ENCODE data around the gene TTC21B.

The TTC21B gene

DNA sequence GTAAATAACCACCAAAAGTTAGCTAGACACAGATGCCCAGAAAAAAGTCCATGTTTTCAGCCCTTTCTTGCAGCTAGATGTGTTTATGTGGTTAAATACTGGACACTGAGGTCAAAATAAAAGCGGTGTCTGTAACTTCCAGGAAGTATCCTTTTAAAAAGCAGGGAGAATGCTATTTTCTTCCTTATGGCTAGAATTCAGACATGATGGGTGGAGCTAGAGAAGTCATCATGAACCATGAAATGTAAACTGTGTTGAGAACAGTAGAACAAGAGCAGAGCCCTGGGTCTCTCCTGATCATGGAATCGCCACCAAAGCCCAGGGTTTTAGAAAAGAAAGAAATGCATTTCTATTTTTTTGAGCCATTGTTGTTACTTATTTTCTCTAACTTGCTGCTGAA is 118.2 kb downstream of the TTC21B start:
- no peak overlapping the region for H3K27ac ChIP-seq (ENCODE audit: insufficient read depth in 1 of 2, low read depth in 1 of 2, low read length in 2 of 2, poor library complexity in 1 of 2, severe bottlenecking in 2 of 2)
- 86% methylated on average over 1 of the region's 2 CpGs for WGBS (ENCODE audit: insufficient coverage)
- CTCF ChIA-PET = no interaction called here
- POLR2A ChIA-PET = no interaction called here
- no peaks in the 10 kb centered on the region for H3K4me1 ChIP-seq (ENCODE audit: control extremely low read depth in 1 of 4, control insufficient read depth in 4 of 4, insufficient read depth in 4 of 4, low read length in 3 of 4)
- no peaks in the 10 kb centered on the region for H3K27me3 ChIP-seq (replicated peaks in 2 of 5; ENCODE audit: control insufficient read depth in 4 of 5, insufficient read depth in 5 of 5, low read length in 4 of 5)
- no peak overlapping the region for H3K4me3 ChIP-seq (ENCODE audit: control insufficient read depth in 1 of 7, extremely low read depth in 1 of 7, insufficient read depth in 4 of 7, low read depth in 2 of 7, low read length in 6 of 7)
- DNase-seq = no peak
- peaks cover 0 to 3% (median 0%) of the 10 kb centered on the region in 5 experiments for H3K9me3 ChIP-seq (ENCODE audit: control extremely low read depth in 1 of 5, control insufficient read depth in 4 of 5, insufficient read depth in 2 of 5, low read depth in 1 of 5, low read length in 4 of 5)
- H3K36me3 ChIP-seq (ENCODE audit: control insufficient read depth in 4 of 4, insufficient read depth in 4 of 4, low read length in 3 of 4) = no peaks in the 10 kb centered on the region

DNA sequence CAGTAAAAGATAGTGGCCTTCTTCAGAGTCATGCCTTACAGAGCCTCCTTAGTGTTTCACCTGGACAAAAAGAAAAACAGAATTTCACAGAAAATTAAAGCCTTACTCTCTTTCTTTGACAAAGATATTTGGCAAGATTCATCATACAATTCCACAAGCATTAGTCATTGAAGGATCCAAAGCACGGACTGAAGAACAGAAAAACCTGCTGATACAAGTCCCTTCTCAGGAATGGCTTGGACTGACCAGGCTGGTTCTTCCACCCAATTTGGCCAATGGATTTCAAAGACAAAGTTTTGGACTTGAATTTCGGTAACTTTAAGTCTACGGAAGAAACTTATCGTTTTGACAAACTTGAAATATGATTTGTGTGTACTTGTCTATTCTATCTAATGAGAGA is 120.4 kb downstream of the TTC21B start:
- no peak for DNase-seq
- Histone ChIP-seq H3K27me3 (replicated peaks in 2 of 5; ENCODE audit: control insufficient read depth in 4 of 5, insufficient read depth in 5 of 5, low read length in 4 of 5) (no peaks in the 10 kb centered on the region), H3K9me3 (ENCODE audit: control extremely low read depth in 1 of 5, control insufficient read depth in 4 of 5, insufficient read depth in 2 of 5, low read depth in 1 of 5, low read length in 4 of 5) (no peaks in the 10 kb centered on the region), H3K4me3 (ENCODE audit: control insufficient read depth in 1 of 7, extremely low read depth in 1 of 7, insufficient read depth in 4 of 7, low read depth in 2 of 7, low read length in 6 of 7) (no peak overlapping the region), H3K36me3 (ENCODE audit: control insufficient read depth in 4 of 4, insufficient read depth in 4 of 4, low read length in 3 of 4) (no peaks in the 10 kb centered on the region), H3K27ac (ENCODE audit: insufficient read depth in 1 of 2, low read depth in 1 of 2, low read length in 2 of 2, poor library complexity in 1 of 2, severe bottlenecking in 2 of 2) (no peak overlapping the region), H3K4me1 (ENCODE audit: control extremely low read depth in 1 of 4, control insufficient read depth in 4 of 4, insufficient read depth in 4 of 4, low read length in 3 of 4) (no peaks in the 10 kb centered on the region)
- ChIA-PET CTCF (no interaction called here), POLR2A (no interaction called here)
- 100% methylated on average over 1 of the region's 4 CpGs for WGBS (ENCODE audit: insufficient coverage)

DNA sequence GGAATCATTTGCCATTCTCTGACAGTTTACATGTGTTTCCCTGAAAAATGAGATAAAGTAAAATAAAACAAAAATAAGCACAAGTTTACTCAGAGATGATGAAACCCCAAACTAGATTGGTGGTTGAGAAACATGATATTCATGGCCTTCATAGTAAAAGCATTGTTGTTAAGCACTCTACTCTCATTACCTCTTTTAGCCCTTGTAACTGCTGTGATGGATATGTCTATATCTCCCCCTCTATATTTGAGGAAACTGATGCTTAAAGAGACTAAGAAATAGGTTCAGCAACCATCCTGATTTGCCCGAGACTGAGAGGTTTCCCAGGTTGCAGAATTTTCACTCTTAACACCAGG is 125.7 kb downstream of the TTC21B start:
- POLR2A ChIA-PET = no interaction called here
- CTCF ChIA-PET = interaction anchor here (0.9 kb wide), 1 partner anchor 37 kb away, joined by 3 read pairs; no protein-coding TSS in a partner anchor
- Histone ChIP-seq H3K9me3 (ENCODE audit: control extremely low read depth in 1 of 5, control insufficient read depth in 4 of 5, insufficient read depth in 2 of 5, low read depth in 1 of 5, low read length in 4 of 5) (no peaks in the 10 kb centered on the region), H3K27ac (ENCODE audit: insufficient read depth in 1 of 2, low read depth in 1 of 2, low read length in 2 of 2, poor library complexity in 1 of 2, severe bottlenecking in 2 of 2) (no peak overlapping the region), H3K27me3 (replicated peaks in 2 of 5; ENCODE audit: control insufficient read depth in 4 of 5, insufficient read depth in 5 of 5, low read length in 4 of 5) (no peaks in the 10 kb centered on the region), H3K36me3 (ENCODE audit: control insufficient read depth in 4 of 4, insufficient read depth in 4 of 4, low read length in 3 of 4) (no peaks in the 10 kb centered on the region), H3K4me3 (ENCODE audit: control insufficient read depth in 1 of 7, extremely low read depth in 1 of 7, insufficient read depth in 4 of 7, low read depth in 2 of 7, low read length in 6 of 7) (no peak overlapping the region), H3K4me1 (ENCODE audit: control extremely low read depth in 1 of 4, control insufficient read depth in 4 of 4, insufficient read depth in 4 of 4, low read length in 3 of 4) (no peaks in the 10 kb centered on the region)
- no peak for DNase-seq
- WGBS (ENCODE audit: insufficient coverage) = 100% methylated on average over 1 of the region's 1 CpG

DNA sequence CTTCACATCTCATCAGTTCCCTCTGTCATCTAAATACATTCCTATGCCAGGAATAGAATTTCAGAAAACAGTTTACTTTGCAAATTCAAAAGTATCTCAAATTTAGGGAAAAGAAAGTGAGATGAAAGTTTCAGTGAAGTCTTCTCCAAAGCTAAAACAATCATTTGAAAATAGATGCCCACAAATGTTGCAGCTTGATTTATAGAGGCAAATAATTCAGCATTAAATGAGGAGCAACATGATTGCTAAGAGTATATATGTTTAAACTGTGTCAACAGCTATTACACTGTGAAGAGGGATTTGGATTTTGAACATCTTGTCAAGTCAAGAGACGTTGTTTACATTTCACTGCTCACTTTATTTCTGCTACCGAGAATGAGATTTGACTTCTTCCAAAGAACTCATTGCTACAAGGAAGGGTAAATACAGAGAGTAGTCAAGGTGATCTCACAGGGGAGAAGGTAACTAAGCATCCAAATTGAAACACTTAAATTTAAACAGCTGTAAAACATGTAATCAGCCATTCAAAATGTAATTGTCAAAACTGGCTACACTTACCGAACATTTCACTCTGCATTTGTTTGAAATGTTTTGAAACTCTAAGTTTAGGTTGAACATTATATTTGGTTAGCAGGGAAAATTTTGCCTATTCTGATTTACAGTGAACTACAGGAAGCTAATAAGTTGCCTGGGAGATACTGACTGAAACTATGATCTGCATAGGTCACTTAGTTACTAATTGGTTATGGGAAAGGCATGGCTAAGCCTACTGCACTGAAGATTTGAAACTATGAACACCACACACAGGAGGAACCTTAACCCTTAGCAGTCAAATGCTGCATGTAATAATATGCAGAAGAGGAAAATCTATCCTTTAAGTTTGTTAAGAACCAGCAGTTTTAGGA is 126.3 kb downstream of the TTC21B start:
- WGBS (ENCODE audit: insufficient coverage) = no CpG with 5 or more reads among the region's 3 CpGs
- POLR2A ChIA-PET = no interaction called here
- DNase-seq = no peak

GRCh38 chr2:165825041-165825440 is 128.5 kb downstream of the TTC21B start:
- no peaks in the 10 kb centered on the region for H3K27me3 ChIP-seq (replicated peaks in 2 of 5; ENCODE audit: control insufficient read depth in 4 of 5, insufficient read depth in 5 of 5, low read length in 4 of 5)
- ChIA-PET POLR2A (interaction anchor here (0.6 kb wide), 1 partner anchor 443 kb away, joined by 3 read pairs; no protein-coding TSS in a partner anchor), CTCF (no interaction called here)
- no peak for DNase-seq
- H3K36me3 ChIP-seq (ENCODE audit: control insufficient read depth in 4 of 4, insufficient read depth in 4 of 4, low read length in 3 of 4) = no peaks in the 10 kb centered on the region
- H3K9me3 ChIP-seq (ENCODE audit: control extremely low read depth in 1 of 5, control insufficient read depth in 4 of 5, insufficient read depth in 2 of 5, low read depth in 1 of 5, low read length in 4 of 5) = no peaks in the 10 kb centered on the region
- no peaks in the 10 kb centered on the region for H3K4me1 ChIP-seq (ENCODE audit: control extremely low read depth in 1 of 4, control insufficient read depth in 4 of 4, insufficient read depth in 4 of 4, low read length in 3 of 4)
- H3K4me3 ChIP-seq (ENCODE audit: control insufficient read depth in 1 of 7, extremely low read depth in 1 of 7, insufficient read depth in 4 of 7, low read depth in 2 of 7, low read length in 6 of 7) = no peak overlapping the region
- 72% methylated on average over 2 of the region's 2 CpGs for WGBS (ENCODE audit: insufficient coverage)
- H3K27ac ChIP-seq (ENCODE audit: insufficient read depth in 1 of 2, low read depth in 1 of 2, low read length in 2 of 2, poor library complexity in 1 of 2, severe bottlenecking in 2 of 2) = no peak overlapping the region

More for the DNA sequence above, 126.3 kb downstream of the TTC21B start:
- Histone ChIP-seq H3K27me3 (replicated peaks in 2 of 5; ENCODE audit: control insufficient read depth in 4 of 5, insufficient read depth in 5 of 5, low read length in 4 of 5) (no peaks in the 10 kb centered on the region), H3K4me3 (ENCODE audit: control insufficient read depth in 1 of 7, extremely low read depth in 1 of 7, insufficient read depth in 4 of 7, low read depth in 2 of 7, low read length in 6 of 7) (no peak overlapping the region), H3K9me3 (ENCODE audit: control extremely low read depth in 1 of 5, control insufficient read depth in 4 of 5, insufficient read depth in 2 of 5, low read depth in 1 of 5, low read length in 4 of 5) (no peaks in the 10 kb centered on the region), H3K27ac (ENCODE audit: insufficient read depth in 1 of 2, low read depth in 1 of 2, low read length in 2 of 2, poor library complexity in 1 of 2, severe bottlenecking in 2 of 2) (no peak overlapping the region), H3K36me3 (ENCODE audit: control insufficient read depth in 4 of 4, insufficient read depth in 4 of 4, low read length in 3 of 4) (no peaks in the 10 kb centered on the region), H3K4me1 (ENCODE audit: control extremely low read depth in 1 of 4, control insufficient read depth in 4 of 4, insufficient read depth in 4 of 4, low read length in 3 of 4) (no peaks in the 10 kb centered on the region)
- CTCF ChIA-PET = interaction anchor here (0.6 to 0.9 kb wide), 2 partner anchors 36 to 553 kb away, joined by 3 read pairs; no protein-coding TSS in a partner anchor
